ENCODE results near the gene SCYL1. TPM values are rescaled to one million over a fixed set of nuclear protein-coding genes. Genes with fewer than 3 reads are reported as not detected.

Gene SCYL1
- total and polyA plus RNA-seq, 5 donors from 2014 or later: 24.3 to 59.0 (median 30.7) TPM

GRCh38 chr11:65579291-65579690 lies 54.4 kb downstream of the SCYL1 start:
- no peak overlapping the region for H3K27ac ChIP-seq (ENCODE audit: insufficient read depth, low read length, poor library complexity, severe bottlenecking)
- peaks cover 35% of the 10 kb centered on the region for H3K36me3 ChIP-seq (ENCODE audit: control insufficient read depth, insufficient read depth, low read length)
- Mint-ChIP-seq H3K4me1 (peaks cover 0 to 51% (median 21%) of the 10 kb centered on the region in 4 donors), H3K36me3 (peaks cover 18% of the 10 kb centered on the region), H3K27me3 (no peaks in the 10 kb centered on the region), H3K4me3 (peak overlapping the region in 2 of 4 donors; percentile 21 to 54), H3K9me3 (no peaks in the 10 kb centered on the region), H3K27ac (no peak overlapping the region)
- ATAC-seq (ENCODE audit: low read depth in 2 of 2): no peak
- no peak for DNase-seq
- no peak overlapping the region for H3K4me3 ChIP-seq (ENCODE audit: low read depth, low read length)
- H3K27me3 ChIP-seq (ENCODE audit: control insufficient read depth, insufficient read depth, low read length): no peaks in the 10 kb centered on the region
- H3K4me1 ChIP-seq (ENCODE audit: control insufficient read depth, insufficient read depth, low read length, poor library complexity, severe bottlenecking): peaks cover 41% of the 10 kb centered on the region
- H3K9me3 ChIP-seq (ENCODE audit: control insufficient read depth in 2 of 2, low read length in 2 of 2): no peaks in the 10 kb centered on the region

GRCh38 chr11:65580031-65580692 lies 55.3 kb downstream of the SCYL1 start:
- H3K4me1 ChIP-seq (ENCODE audit: control insufficient read depth, insufficient read depth, low read length, poor library complexity, severe bottlenecking): peaks cover 33% of the 10 kb centered on the region
- H3K27me3 ChIP-seq (ENCODE audit: control insufficient read depth, insufficient read depth, low read length): no peaks in the 10 kb centered on the region
- H3K4me3 ChIP-seq (ENCODE audit: low read depth, low read length): no peak overlapping the region
- ATAC-seq (ENCODE audit: low read depth in 2 of 2): no peak
- Mint-ChIP-seq H3K9me3 (no peaks in the 10 kb centered on the region), H3K27me3 (no peaks in the 10 kb centered on the region), H3K4me3 (no peak overlapping the region), H3K36me3 (peaks cover 19% of the 10 kb centered on the region), H3K4me1 (peaks cover 0 to 45% (median 18%) of the 10 kb centered on the region in 4 donors), H3K27ac (no peak overlapping the region)
- H3K36me3 ChIP-seq (ENCODE audit: control insufficient read depth, insufficient read depth, low read length): peaks cover 38% of the 10 kb centered on the region
- H3K9me3 ChIP-seq (ENCODE audit: control insufficient read depth in 2 of 2, low read length in 2 of 2): no peaks in the 10 kb centered on the region
- H3K27ac ChIP-seq (ENCODE audit: insufficient read depth, low read length, poor library complexity, severe bottlenecking): no peak overlapping the region
- DNase-seq: no peak

- Mint-ChIP-seq H3K4me3 (peak overlapping the region in 1 of 4 donors; percentile 52), H3K27ac (no peak overlapping the region), H3K27me3 (no peaks in the 10 kb centered on the region), H3K4me1 (peaks cover 0 to 40% (median 15%) of the 10 kb centered on the region in 4 donors), H3K9me3 (no peaks in the 10 kb centered on the region), H3K36me3 (peaks cover 19% of the 10 kb centered on the region)
- Histone ChIP-seq H3K4me3 (ENCODE audit: low read depth, low read length) (no peak overlapping the region), H3K36me3 (ENCODE audit: control insufficient read depth, insufficient read depth, low read length) (peaks cover 38% of the 10 kb centered on the region), H3K9me3 (ENCODE audit: control insufficient read depth in 2 of 2, low read length in 2 of 2) (no peaks in the 10 kb centered on the region), H3K4me1 (ENCODE audit: control insufficient read depth, insufficient read depth, low read length, poor library complexity, severe bottlenecking) (peaks cover 29% of the 10 kb centered on the region), H3K27me3 (ENCODE audit: control insufficient read depth, insufficient read depth, low read length) (no peaks in the 10 kb centered on the region), H3K27ac (ENCODE audit: insufficient read depth, low read length, poor library complexity, severe bottlenecking) (no peak overlapping the region)
- DNase-seq (no peak), ATAC-seq (ENCODE audit: low read depth in 2 of 2) (no peak)
Measured at GRCh38 chr11:65580756-65581155, 55.9 kb downstream of the SCYL1 start.

GRCh38 chr11:65581928-65582327 lies 57.0 kb downstream of the SCYL1 start:
- H3K4me3 Mint-ChIP-seq: no peak overlapping the region
- H3K9me3 ChIP-seq (ENCODE audit: control insufficient read depth in 2 of 2, low read length in 2 of 2): no peaks in the 10 kb centered on the region
- peaks cover 38% of the 10 kb centered on the region for H3K36me3 ChIP-seq (ENCODE audit: control insufficient read depth, insufficient read depth, low read length)
- peaks cover 20% of the 10 kb centered on the region for H3K4me1 ChIP-seq (ENCODE audit: control insufficient read depth, insufficient read depth, low read length, poor library complexity, severe bottlenecking)
- no peaks in the 10 kb centered on the region for H3K27me3 Mint-ChIP-seq
- DNase-seq (no peak), ATAC-seq (ENCODE audit: low read depth in 2 of 2) (no peak)
- H3K9me3 Mint-ChIP-seq: no peaks in the 10 kb centered on the region
- H3K27ac ChIP-seq (ENCODE audit: insufficient read depth, low read length, poor library complexity, severe bottlenecking): no peak overlapping the region
- H3K4me1 Mint-ChIP-seq: peaks cover 0 to 38% (median 17%) of the 10 kb centered on the region in 4 donors
- H3K27me3 ChIP-seq (ENCODE audit: control insufficient read depth, insufficient read depth, low read length): no peaks in the 10 kb centered on the region
- H3K36me3 Mint-ChIP-seq: peaks cover 19% of the 10 kb centered on the region
- H3K27ac Mint-ChIP-seq: peak overlapping the region in 2 of 3 donors; percentile 74 to 82
- H3K4me3 ChIP-seq (ENCODE audit: low read depth, low read length): no peak overlapping the region

- peaks cover 19% of the 10 kb centered on the region for H3K36me3 Mint-ChIP-seq
Measured at GRCh38 chr11:65583589-65583988, 58.7 kb downstream of the SCYL1 start.

GRCh38 chr11:65584106-65584505 lies 59.2 kb downstream of the SCYL1 start:
- Histone ChIP-seq H3K9me3 (ENCODE audit: control insufficient read depth in 2 of 2, low read length in 2 of 2) (no peaks in the 10 kb centered on the region), H3K27ac (ENCODE audit: insufficient read depth, low read length, poor library complexity, severe bottlenecking) (no peak overlapping the region), H3K27me3 (ENCODE audit: control insufficient read depth, insufficient read depth, low read length) (no peaks in the 10 kb centered on the region), H3K36me3 (ENCODE audit: control insufficient read depth, insufficient read depth, low read length) (peaks cover 33% of the 10 kb centered on the region), H3K4me1 (ENCODE audit: control insufficient read depth, insufficient read depth, low read length, poor library complexity, severe bottlenecking) (peaks cover 15% of the 10 kb centered on the region), H3K4me3 (ENCODE audit: low read depth, low read length) (no peak overlapping the region)
- DNase-seq (no peak), ATAC-seq (ENCODE audit: low read depth in 2 of 2) (no peak)
- Mint-ChIP-seq H3K4me1 (peaks cover 0 to 36% (median 21%) of the 10 kb centered on the region in 4 donors), H3K9me3 (no peaks in the 10 kb centered on the region), H3K27me3 (no peaks in the 10 kb centered on the region), H3K4me3 (no peak overlapping the region), H3K27ac (peak overlapping the region in 1 of 3 donors; percentile 56), H3K36me3 (peaks cover 19% of the 10 kb centered on the region)

More at GRCh38 chr11:65583589-65583988, 58.7 kb downstream of the SCYL1 start:
- no peaks in the 10 kb centered on the region for H3K9me3 Mint-ChIP-seq
- Histone ChIP-seq H3K27me3 (ENCODE audit: control insufficient read depth, insufficient read depth, low read length) (no peaks in the 10 kb centered on the region), H3K36me3 (ENCODE audit: control insufficient read depth, insufficient read depth, low read length) (peaks cover 37% of the 10 kb centered on the region), H3K27ac (ENCODE audit: insufficient read depth, low read length, poor library complexity, severe bottlenecking) (no peak overlapping the region), H3K9me3 (ENCODE audit: control insufficient read depth in 2 of 2, low read length in 2 of 2) (no peaks in the 10 kb centered on the region), H3K4me3 (ENCODE audit: low read depth, low read length) (no peak overlapping the region), H3K4me1 (ENCODE audit: control insufficient read depth, insufficient read depth, low read length, poor library complexity, severe bottlenecking) (peaks cover 17% of the 10 kb centered on the region)
- H3K27ac Mint-ChIP-seq: peak overlapping the region in 2 of 3 donors; percentile 9 to 80
- no peak overlapping the region for H3K4me3 Mint-ChIP-seq
- no peaks in the 10 kb centered on the region for H3K27me3 Mint-ChIP-seq
- ATAC-seq (ENCODE audit: low read depth in 2 of 2) (no peak), DNase-seq (no peak)
- H3K4me1 Mint-ChIP-seq: peaks cover 0 to 37% (median 22%) of the 10 kb centered on the region in 4 donors

- no peak overlapping the region for H3K4me3 Mint-ChIP-seq
Measured at GRCh38 chr11:65584723-65585171, 59.9 kb downstream of the SCYL1 start.

More at GRCh38 chr11:65584723-65585171, 59.9 kb downstream of the SCYL1 start:
- no peaks in the 10 kb centered on the region for H3K27me3 ChIP-seq (ENCODE audit: control insufficient read depth, insufficient read depth, low read length)
- no peaks in the 10 kb centered on the region for H3K9me3 ChIP-seq (ENCODE audit: control insufficient read depth in 2 of 2, low read length in 2 of 2)
- H3K27ac ChIP-seq (ENCODE audit: insufficient read depth, low read length, poor library complexity, severe bottlenecking): no peak overlapping the region
- no peak overlapping the region for H3K27ac Mint-ChIP-seq
- no peak for DNase-seq
- H3K27me3 Mint-ChIP-seq: no peaks in the 10 kb centered on the region
- peaks cover 19% of the 10 kb centered on the region for H3K36me3 Mint-ChIP-seq
- peaks cover 0 to 34% (median 21%) of the 10 kb centered on the region in 4 donors for H3K4me1 Mint-ChIP-seq
- H3K9me3 Mint-ChIP-seq: no peaks in the 10 kb centered on the region
- H3K4me1 ChIP-seq (ENCODE audit: control insufficient read depth, insufficient read depth, low read length, poor library complexity, severe bottlenecking): peaks cover 19% of the 10 kb centered on the region
- H3K36me3 ChIP-seq (ENCODE audit: control insufficient read depth, insufficient read depth, low read length): peaks cover 27% of the 10 kb centered on the region
- H3K4me3 ChIP-seq (ENCODE audit: low read depth, low read length): no peak overlapping the region
- ATAC-seq (ENCODE audit: low read depth in 2 of 2): no peak
